ENCODE data around the gene CALML5.

The CALML5 gene

GRCh38 chr10:5500910-5501309, 1.5 kb upstream of the CALML5 start:
- no peak for DNase-seq (ENCODE audit: low read depth)

- no peak for DNase-seq (ENCODE audit: low read depth)
Observed at GRCh38 chr10:5500162-5500670, 846 bp upstream of the CALML5 start.

GRCh38 chr10:5498791-5499492, 428 bp downstream of the CALML5 start:
- DNase-seq (ENCODE audit: low read depth), result no peak

- DNase-seq (ENCODE audit: low read depth), result no peak
Observed at GRCh38 chr10:5497948-5498730, 1.2 kb downstream of the CALML5 start.

- DNase-seq (ENCODE audit: low read depth), result no peak
Observed at GRCh38 chr10:5497289-5497688, 2.1 kb downstream of the CALML5 start.

- no peak for DNase-seq (ENCODE audit: low read depth)
Observed at GRCh38 chr10:5496261-5497250, 2.8 kb downstream of the CALML5 start.

GRCh38 chr10:5494611-5495010, 4.8 kb downstream of the CALML5 start:
- no peak for DNase-seq (ENCODE audit: low read depth)

GRCh38 chr10:5493691-5494090, 5.7 kb downstream of the CALML5 start:
- DNase-seq (ENCODE audit: low read depth), result no peak

- DNase-seq (ENCODE audit: low read depth), result no peak
Observed at GRCh38 chr10:5492929-5493576, 6.3 kb downstream of the CALML5 start.

- DNase-seq (ENCODE audit: low read depth), result no peak
Observed at GRCh38 chr10:5492322-5492855, 7.0 kb downstream of the CALML5 start.

GRCh38 chr10:5491477-5491876, 7.9 kb downstream of the CALML5 start:
- DNase-seq (ENCODE audit: low read depth), result no peak

GRCh38 chr10:5490698-5491464, 8.5 kb downstream of the CALML5 start:
- DNase-seq (ENCODE audit: low read depth), result no peak

- DNase-seq (ENCODE audit: low read depth), result no peak
Observed at GRCh38 chr10:5490032-5490431, 9.3 kb downstream of the CALML5 start.

GRCh38 chr10:5488272-5489161, 10.9 kb downstream of the CALML5 start:
- no peak for DNase-seq (ENCODE audit: low read depth)

- no peak for DNase-seq (ENCODE audit: low read depth)
Observed at GRCh38 chr10:5486853-5487235, 12.5 kb downstream of the CALML5 start.

GRCh38 chr10:5485948-5486852, 13.2 kb downstream of the CALML5 start:
- no peak for DNase-seq (ENCODE audit: low read depth)

- no peak for DNase-seq (ENCODE audit: low read depth)
Observed at GRCh38 chr10:5485290-5485689, 14.1 kb downstream of the CALML5 start.

- DNase-seq (ENCODE audit: low read depth), result no peak
Observed at GRCh38 chr10:5484205-5484604, 15.2 kb downstream of the CALML5 start.

Measured in activated gamma-delta T cell treated with anti-CD3 and anti-CD28 coated beads, Interleukin-2, amount 50 U/mL, for 16 hours (primary cell).